HG03066 (cell line): ENCODE measurements around the gene ZMIZ1.

Experiments used
- ATAC-seq: cut with Tn5 transposase; IDR thresholded peaks from one replicate; pipeline ENCODE4 v1.9.1; 2021; ENCODE audit warnings: low read depth; ENCODE audit not compliant: unreplicated experiment

Gene ZMIZ1

GRCh38 chr10:79181698-79182521 is 113.1 kb downstream of the ZMIZ1 start:
- no peak for ATAC-seq

DNA sequence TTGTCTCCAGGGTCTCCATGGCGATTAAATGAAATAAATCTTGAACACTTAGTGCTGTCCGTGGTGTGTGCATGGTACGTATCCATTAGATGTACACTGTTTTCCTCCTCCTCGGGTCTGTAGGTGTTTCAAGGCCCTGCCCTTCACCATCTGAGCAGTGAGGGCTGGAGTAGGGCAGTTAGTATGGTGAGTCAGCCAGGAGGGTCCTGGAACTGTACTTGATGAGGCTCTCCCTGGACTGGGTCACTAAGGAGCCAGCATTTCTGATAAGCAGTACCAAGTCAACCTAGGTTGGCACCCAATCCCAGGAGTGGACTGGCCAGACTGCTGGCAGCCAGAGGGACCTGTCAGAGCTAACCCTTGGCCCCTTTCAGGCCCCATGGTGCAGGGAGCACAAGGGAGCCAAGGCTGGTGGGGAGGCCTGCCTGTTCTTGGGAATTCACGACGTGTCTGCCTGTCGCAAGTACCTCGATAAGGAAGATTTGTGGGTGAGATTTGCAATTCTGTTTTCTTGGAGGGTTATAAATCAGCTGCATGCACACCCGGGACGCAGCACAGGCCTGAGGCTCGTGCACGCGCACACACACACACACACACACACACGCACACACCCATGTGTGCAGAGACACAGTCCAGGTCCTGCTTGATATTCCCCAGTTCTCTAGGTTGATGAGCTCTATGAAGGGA is 114.2 kb downstream of the ZMIZ1 start:
- ATAC-seq: no peak

DNA sequence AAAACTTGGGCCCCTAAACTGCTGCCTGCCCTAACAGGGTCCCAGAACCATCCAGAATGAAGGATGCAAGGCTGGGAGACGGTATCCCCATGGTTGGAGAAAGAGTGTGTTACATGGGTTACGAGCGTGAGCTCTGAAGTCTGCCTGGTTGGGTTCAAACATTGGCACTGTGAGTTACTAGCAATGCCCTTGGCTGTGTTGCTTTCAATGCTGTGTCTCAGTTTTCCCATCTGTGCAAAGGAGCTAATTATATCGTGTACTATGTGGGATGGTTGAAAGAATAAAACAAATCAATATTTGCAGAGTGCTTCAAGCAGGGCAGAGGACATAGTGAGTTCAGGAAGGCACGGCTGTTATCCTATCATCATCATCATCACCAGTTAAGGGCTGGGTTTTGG is 114.7 kb downstream of the ZMIZ1 start:
- no peak for ATAC-seq

DNA sequence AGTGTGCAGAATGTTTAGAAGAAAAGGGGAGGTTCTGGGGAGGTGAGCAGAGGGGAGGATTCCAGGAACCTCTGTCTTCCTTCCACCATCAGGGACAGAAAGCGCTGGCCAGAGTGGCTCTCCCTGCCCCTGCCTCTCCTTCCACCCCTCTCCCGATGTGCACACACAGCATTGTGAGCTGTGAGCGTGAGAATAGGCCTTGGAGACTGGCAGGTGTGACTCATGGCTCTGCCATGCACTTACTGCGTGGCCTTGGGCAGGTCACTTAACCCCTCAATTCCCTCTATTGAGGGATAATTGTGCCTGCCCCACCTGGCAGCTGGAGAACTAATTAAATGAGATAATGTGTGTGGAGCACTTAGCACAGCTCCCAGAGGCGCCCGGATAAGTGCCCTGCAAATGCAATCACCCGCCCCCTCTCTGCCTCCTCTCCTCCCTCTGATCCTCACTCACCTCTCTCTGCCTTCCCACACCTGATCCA is 115.4 kb downstream of the ZMIZ1 start:
- no peak for ATAC-seq

DNA sequence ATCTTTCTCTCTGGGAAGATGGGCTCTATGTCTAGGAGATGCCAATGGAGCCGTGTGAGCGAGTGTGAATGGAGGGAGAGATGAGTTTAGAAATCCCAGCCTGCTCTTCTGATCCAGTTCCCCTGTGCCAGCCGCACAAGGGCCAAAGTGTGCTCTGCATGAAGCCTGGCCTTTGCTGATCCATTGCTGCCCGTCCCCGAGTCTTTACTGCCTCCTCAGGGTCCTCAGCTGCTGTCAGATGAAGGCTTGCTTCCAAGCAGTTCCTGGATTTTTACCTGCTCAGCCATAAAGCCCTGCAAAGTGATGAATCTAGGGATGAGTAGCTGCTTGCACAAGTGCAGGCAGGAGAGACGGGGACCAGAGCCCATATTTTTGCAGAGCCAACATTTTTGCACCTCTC is 115.9 kb downstream of the ZMIZ1 start:
- ATAC-seq: no peak

- ATAC-seq: no peak
Measured at GRCh38 chr10:79185067-79185774, 116.5 kb downstream of the ZMIZ1 start.

- no peak for ATAC-seq
Measured at GRCh38 chr10:79185796-79186374, 117.1 kb downstream of the ZMIZ1 start.

DNA sequence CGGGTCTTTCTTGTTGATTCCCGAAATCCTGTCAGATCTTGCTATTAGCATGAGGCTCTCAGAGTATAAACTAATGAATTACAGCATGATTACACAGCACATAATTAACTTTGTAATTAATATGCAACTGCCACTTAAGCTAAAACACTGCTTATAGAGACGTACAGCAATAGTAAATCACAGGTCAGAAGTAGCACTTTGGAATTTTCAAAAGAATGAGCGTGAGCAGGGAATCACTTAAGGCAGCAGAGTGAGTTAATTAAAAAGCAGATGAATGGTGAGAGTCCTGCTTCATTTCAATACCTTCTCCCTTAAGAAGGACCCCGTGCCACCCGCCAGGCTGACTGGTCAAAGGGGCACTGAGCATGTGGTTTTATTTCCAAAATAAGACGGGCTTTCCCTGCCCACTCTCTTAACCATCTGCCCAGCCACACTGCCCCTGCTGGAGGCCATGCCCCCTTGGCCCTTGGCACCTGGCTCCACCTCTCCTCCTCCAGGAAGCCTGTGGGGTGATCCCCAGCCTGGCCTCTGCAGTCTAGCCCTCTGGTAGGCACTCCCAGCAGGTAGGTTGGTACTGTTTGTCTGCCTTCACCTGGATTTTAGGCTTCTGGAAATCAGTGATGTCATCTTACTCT is 117.8 kb downstream of the ZMIZ1 start:
- ATAC-seq: no peak

DNA sequence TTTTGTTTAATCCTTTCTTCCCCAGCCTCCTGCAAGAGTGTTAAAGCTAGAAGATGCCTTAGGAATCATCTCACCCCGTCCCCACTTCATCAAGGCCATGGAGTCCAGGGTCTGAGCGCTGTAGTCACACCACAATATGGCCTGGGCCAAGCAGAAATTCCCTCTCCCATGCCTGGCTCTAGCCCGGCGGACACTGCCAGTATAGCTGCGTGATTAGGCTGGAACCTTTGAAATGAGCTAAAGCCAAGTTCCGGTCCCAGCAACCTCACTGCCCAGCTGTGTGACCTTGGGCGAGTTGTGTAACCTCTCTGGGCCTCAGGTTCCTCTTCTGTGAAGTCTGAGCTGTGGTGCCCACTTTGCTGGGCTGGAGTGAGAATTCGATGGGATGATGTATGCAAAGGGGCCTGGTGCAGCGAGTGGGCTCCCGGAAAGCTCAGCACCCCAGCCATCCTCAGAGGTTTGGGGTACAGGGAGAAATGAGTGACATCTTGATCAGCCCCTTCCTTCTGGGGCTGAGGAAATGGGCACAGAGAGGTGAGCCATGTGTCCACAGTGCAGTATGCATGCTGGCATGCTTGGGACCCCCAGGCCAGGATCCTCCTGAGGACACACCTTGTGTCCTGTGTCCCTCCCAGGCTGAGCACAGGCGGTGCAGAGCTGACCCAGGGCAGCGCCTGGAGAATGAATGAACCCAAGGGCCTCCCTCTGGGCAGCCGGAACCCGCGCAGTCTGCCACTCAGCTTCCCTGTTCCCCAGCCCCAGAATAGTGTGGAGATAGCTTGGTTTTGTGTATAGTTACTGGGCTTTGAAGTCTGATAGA is 118.6 kb downstream of the ZMIZ1 start:
- ATAC-seq: no peak

GRCh38 chr10:79188154-79188965 is 119.6 kb downstream of the ZMIZ1 start:
- no peak for ATAC-seq

DNA sequence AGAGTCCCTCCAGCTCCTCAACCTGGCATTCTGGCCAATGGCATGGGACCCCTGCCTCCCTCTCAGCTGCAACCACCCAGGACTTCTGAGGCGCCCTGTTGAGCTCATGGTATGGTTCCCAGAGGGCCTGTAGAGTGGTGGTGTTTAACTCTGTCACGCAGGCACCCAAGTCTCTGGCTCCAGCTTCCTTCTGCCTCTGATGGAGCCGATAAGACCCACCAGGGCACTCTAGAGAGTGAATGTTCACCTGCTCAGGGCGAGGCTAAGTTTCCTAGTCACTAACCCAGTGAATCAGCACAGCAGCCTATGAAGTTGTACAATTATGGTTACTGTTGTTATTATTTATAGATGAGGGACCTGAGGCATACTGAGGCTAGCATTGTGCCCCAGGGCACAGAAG is 120.4 kb downstream of the ZMIZ1 start:
- ATAC-seq: no peak

DNA sequence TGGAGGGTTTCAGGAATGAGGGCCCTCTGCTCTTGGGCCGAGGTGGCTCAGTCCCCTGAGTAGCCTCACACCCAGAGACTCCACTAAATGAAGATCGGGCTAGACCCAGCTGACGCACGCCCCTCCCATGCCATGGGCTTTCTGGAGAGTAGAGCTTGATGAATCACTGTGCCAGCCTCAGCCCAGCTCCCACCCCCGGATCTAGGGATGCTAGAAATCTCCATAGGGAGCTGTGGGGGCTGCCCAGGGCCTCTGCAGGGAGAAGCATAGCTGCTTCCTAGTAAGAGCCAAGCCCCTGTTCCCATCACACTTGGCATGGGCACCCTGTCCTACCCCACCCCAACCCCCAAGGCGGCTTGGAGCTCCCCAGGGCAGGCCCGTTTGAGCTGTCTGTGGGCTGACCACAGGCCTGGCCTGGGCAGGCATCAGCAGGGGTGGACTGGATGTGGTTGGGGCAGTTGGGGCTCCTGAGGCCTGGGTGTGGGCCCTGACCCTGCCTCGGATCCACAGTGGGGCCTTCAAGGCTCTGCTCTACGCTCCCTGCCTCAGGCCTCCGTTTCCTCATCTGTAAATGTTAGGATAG is 121.2 kb downstream of the ZMIZ1 start:
- ATAC-seq: no peak

DNA sequence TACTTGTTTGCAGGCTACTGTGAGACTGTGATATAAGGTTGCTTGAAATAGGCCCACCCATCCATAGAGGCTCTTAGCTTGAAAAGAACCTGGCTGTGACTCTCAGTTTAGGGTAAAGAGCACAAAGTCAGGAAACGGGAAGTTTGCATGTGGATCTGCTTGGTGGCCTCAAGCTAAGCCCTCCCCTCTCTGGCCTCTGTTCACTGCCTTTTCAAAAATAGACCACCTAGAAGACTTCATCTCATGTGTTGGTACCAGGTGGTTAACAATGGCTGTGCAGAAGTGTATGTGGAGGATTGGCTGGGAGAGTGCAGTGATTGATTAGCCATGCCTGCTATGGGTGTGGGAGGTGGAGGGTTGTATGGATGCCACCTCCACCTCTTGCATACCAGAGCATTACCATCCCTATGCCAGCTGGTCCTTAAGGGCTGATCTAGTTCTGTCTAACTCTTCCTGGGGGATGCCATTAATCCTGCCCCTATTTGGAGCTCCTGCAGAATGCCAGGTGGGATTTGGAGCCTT is 122.0 kb downstream of the ZMIZ1 start:
- no peak for ATAC-seq

DNA sequence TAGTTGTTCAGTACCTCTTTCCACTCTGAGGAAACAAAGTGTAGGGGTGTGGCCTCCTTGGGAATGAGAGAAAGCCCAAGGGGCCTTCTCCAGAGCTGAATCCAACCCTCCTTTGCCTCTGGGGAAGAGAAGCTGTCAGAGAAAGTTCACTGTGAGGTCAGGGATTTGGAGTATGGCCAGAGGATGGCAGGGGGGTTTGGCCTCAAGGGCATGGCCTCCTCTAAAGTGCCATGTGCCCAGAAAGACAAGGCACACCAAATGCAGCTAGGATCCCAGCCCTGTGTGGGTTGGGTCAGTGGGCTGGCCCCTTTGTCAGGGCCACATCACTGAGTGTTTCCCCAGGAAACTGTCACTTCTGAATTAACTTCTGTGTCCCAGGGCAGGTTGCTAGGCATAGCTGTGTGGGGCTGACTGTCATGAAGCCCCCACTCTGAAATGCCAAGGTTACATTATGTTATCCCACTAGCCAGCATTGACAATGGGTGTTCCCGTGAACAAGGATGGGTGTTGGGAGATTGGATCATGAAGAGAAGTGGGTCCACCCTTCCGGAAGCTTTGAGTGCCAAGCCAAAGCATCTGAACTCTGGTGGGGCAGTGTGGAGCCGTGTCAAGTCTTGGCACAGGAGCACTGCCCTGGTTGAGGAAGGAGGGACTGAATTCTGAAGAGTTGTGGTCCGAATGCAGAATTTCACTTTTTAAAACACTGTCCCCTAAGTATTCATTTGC is 123.3 kb downstream of the ZMIZ1 start:
- ATAC-seq: no peak

GRCh38 chr10:79192677-79193003 is 123.9 kb downstream of the ZMIZ1 start:
- ATAC-seq: no peak

- no peak for ATAC-seq
Measured at GRCh38 chr10:79193694-79194382, 125.1 kb downstream of the ZMIZ1 start.
